ENCODE results near the gene INPP5D.

GRCh38 chr2:233213011-233213410 is 152.9 kb downstream of the INPP5D start:
- TF ChIP-seq, protein P1, sequence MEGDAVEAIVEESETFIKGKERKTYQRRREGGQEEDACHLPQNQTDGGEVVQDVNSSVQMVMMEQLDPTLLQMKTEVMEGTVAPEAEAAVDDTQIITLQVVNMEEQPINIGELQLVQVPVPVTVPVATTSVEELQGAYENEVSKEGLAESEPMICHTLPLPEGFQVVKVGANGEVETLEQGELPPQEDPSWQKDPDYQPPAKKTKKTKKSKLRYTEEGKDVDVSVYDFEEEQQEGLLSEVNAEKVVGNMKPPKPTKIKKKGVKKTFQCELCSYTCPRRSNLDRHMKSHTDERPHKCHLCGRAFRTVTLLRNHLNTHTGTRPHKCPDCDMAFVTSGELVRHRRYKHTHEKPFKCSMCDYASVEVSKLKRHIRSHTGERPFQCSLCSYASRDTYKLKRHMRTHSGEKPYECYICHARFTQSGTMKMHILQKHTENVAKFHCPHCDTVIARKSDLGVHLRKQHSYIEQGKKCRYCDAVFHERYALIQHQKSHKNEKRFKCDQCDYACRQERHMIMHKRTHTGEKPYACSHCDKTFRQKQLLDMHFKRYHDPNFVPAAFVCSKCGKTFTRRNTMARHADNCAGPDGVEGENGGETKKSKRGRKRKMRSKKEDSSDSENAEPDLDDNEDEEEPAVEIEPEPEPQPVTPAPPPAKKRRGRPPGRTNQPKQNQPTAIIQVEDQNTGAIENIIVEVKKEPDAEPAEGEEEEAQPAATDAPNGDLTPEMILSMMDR (IDR thresholded peaks at IDR 0.05), result no peak
- TF ChIP-seq EZH2 (IDR thresholded peaks at IDR 0.05; ENCODE audit: borderline replicate concordance, insufficient read depth, low read depth, low read length, poor library complexity, severe bottlenecking), result no peak
